Activated CD8-positive, alpha-beta memory T cell treated with anti-CD3 and anti-CD28 coated beads, Interleukin-2, amount 50 U/mL, for 48 hours (primary cell): Measurements from ENCODE around the gene SLC26A9.

ENCODE experiments used
- DNase-seq: peaks from one replicate; pipeline ENCODE4 v3.0.0-alpha.2; 2020

Gene SLC26A9

GRCh38 chr1:205973377-205974232 lies 30.3 kb upstream of the SLC26A9 start:
- no peak for DNase-seq

- DNase-seq: no peak
Observed at GRCh38 chr1:205972491-205973168, 29.4 kb upstream of the SLC26A9 start.

- DNase-seq: no peak
Observed at GRCh38 chr1:205972081-205972480, 28.8 kb upstream of the SLC26A9 start.

GRCh38 chr1:205971082-205971481 lies 27.8 kb upstream of the SLC26A9 start:
- no peak for DNase-seq

GRCh38 chr1:205970486-205970885 lies 27.2 kb upstream of the SLC26A9 start:
- no peak for DNase-seq

- DNase-seq: no peak
Observed at GRCh38 chr1:205969229-205969628, 26.0 kb upstream of the SLC26A9 start.

GRCh38 chr1:205967554-205968335 lies 24.5 kb upstream of the SLC26A9 start:
- DNase-seq: no peak

- DNase-seq: no peak
Observed at GRCh38 chr1:205965036-205965884, 22.0 kb upstream of the SLC26A9 start.

- DNase-seq: no peak
Observed at GRCh38 chr1:205963352-205964155, 20.3 kb upstream of the SLC26A9 start.

- DNase-seq: no peak
Observed at GRCh38 chr1:205962821-205963221, 19.6 kb upstream of the SLC26A9 start.

- DNase-seq: no peak
Observed at GRCh38 chr1:205961991-205962820, 18.9 kb upstream of the SLC26A9 start.

- DNase-seq: no peak
Observed at GRCh38 chr1:205961405-205961804, 18.1 kb upstream of the SLC26A9 start.

GRCh38 chr1:205959789-205960188 lies 16.5 kb upstream of the SLC26A9 start:
- no peak for DNase-seq

GRCh38 chr1:205955499-205955898 lies 12.2 kb upstream of the SLC26A9 start:
- DNase-seq: no peak

- no peak for DNase-seq
Observed at GRCh38 chr1:205954819-205955404, 11.7 kb upstream of the SLC26A9 start.

GRCh38 chr1:205951746-205952145 lies 8.5 kb upstream of the SLC26A9 start:
- no peak for DNase-seq

- no peak for DNase-seq
Observed at GRCh38 chr1:205950826-205951549, 7.7 kb upstream of the SLC26A9 start.

- no peak for DNase-seq
Observed at GRCh38 chr1:205950280-205950679, 7.0 kb upstream of the SLC26A9 start.

- no peak for DNase-seq
Observed at GRCh38 chr1:205949753-205950152, 6.5 kb upstream of the SLC26A9 start.

GRCh38 chr1:205948886-205949285 lies 5.6 kb upstream of the SLC26A9 start:
- DNase-seq: no peak
